Psoas muscle (tissue), 8 donors: ENCODE measurements around the gene TBC1D2B. TPM values are rescaled to one million over a fixed set of nuclear protein-coding genes. Genes with fewer than 3 reads are reported as not detected.
"Not testable (repeated sequence)": the region's sequence is repeated elsewhere in the genome, so short reads cannot be mapped to it uniquely, and the experiment has no call there.

Experiments used
- ATAC-seq, 4 donors: fragments of 200-7000 bp; cut with Tn5 transposase; one replicate each; pipeline ENCODE4 v1.9.1; 2020; ENCODE audit warnings: moderate library complexity in 3 of 4, mild to moderate bottlenecking in 2 of 4
- DNase-seq, 2 donors: peaks; one replicate each; pipeline ENCODE4 v3.0.0-alpha.2; 2020
- H3K27ac ChIP-seq: fragments of 200-600 bp; one replicate; pipeline ENCODE4 v1.8.0; 2022
- H3K27me3 ChIP-seq, 3 donors: fragments of 200-600 bp in 1 of 3; one replicate each; pipeline versions ENCODE4 v1.6.1 to v1.8.0; 2013 to 2022; ENCODE audit warnings: low read length in 2 of 3, mild to moderate bottlenecking in 2 of 3, moderate library complexity in 1 of 3; ENCODE audit not compliant: insufficient read depth in 3 of 3
- H3K36me3 ChIP-seq, 2 donors: fragments of 200-600 bp in 1 of 2; one replicate each; pipeline versions ENCODE4 v1.6.1 to v1.8.0; 2013 to 2022; ENCODE audit warnings: low read depth in 1 of 2, mild to moderate bottlenecking in 1 of 2, moderate library complexity in 1 of 2; ENCODE audit not compliant: insufficient read depth in 1 of 2
- H3K4me1 ChIP-seq: fragments of 200-600 bp; one replicate; pipeline ENCODE4 v1.8.0; 2022
- H3K4me3 ChIP-seq: fragments of 200-600 bp; one replicate; pipeline ENCODE4 v1.8.0; 2022; ENCODE audit warnings: mild to moderate bottlenecking
- H3K9me3 ChIP-seq: fragments of 200-600 bp; one replicate; pipeline ENCODE4 v1.8.0; 2022
- WGBS, 3 donors: extraction: QIAGEN DNeasy Blood & Tissue Kit; methylation state at CpG; one replicate each; pipeline versions ENCODE4 v1.1.6 to v1.1.7; 2013; 5-methylcytosine and 5-hydroxymethylcytosine counted together
- intact Hi-C, 2 donors: fragments of 100-400 bp; cut with DNase I; formaldehyde crosslinking; loops; one replicate each; pipeline versions ENCODE4 v1.11.0 to v1.14.2; 2022
- polyA plus RNA-seq, 3 donors: library from polyadenylated mRNA; stranded (reverse); fragments of 200-250 nt; gene quantifications; one replicate each; pipeline ENCODE4 v1.2.3, GENCODE V29; 2013
- total RNA-seq, 4 donors: library from RNA; stranded (reverse); fragmentation: NEBNext Ultra II Directional in 2 of 4; extraction: Animal tissue kit (Norgen Biotek cat#: 25700) in 2 of 4; gene quantifications; one replicate each; pipeline versions ENCODE4 v1.2.1 to v1.2.4, GENCODE V29; 2021 to 2023
- TF ChIP-seq, protein P1 (sequence below): fragments of 200-600 bp; IDR thresholded peaks from one replicate; pipeline ENCODE4 v1.8.0; 2022; ENCODE audit warnings: antibody characterized with exemption
- donor health status: healthy with polysubstance abuse.
- donor health status: DM: no; HTN: no; CAD: no; lungs with moderate emphysema.
- donor health status: Bipolar disorder and iron deficiency.
- donor health status: healthy.
- donor health status: DM: yes; HTN: yes; CAD: no.
- donor health status: DM: no; HTN: no; CAD: no.
- donor health status: DM: no; HTN: no; CAD: no.
- donor health status: DM: yes; HTN: yes; CAD: no.

The TBC1D2B gene
- total and polyA plus RNA-seq, 7 donors = 2.8 to 11.8 (median 6.8) TPM

DNA sequence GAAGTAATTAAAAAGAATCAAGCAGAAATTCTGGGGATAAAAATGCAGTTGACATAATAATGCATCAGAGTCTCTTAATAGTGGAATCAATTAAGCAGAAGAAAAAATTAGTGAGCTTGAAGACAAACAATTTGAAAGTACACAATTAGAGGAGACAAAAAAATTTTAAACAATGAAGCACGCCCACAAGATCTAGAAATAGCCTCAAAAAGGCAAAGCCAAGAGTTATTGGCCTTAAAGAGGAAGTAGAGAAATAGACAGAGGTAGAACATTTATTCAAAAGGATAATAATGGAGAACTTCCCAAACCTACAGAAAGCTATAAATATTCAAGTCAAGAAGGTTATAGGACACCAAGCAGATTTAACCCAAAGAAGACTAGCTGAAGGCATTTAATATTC lies 113.3 kb downstream of the TBC1D2B start:
- Histone ChIP-seq H3K36me3 (no peaks in the 10 kb centered on the region), H3K9me3 (no peaks in the 10 kb centered on the region), H3K4me1 (no peaks in the 10 kb centered on the region), H3K27ac (no peak overlapping the region), H3K4me3 (no peak overlapping the region), H3K27me3 (no peaks in the 10 kb centered on the region)
- no peak for DNase-seq
- intact Hi-C loops = loop anchor here in 1 of 2 donors (10.0 kb wide), 1 partner anchor 281 kb away; no protein-coding TSS in a partner anchor
- TF ChIP-seq, protein P1, sequence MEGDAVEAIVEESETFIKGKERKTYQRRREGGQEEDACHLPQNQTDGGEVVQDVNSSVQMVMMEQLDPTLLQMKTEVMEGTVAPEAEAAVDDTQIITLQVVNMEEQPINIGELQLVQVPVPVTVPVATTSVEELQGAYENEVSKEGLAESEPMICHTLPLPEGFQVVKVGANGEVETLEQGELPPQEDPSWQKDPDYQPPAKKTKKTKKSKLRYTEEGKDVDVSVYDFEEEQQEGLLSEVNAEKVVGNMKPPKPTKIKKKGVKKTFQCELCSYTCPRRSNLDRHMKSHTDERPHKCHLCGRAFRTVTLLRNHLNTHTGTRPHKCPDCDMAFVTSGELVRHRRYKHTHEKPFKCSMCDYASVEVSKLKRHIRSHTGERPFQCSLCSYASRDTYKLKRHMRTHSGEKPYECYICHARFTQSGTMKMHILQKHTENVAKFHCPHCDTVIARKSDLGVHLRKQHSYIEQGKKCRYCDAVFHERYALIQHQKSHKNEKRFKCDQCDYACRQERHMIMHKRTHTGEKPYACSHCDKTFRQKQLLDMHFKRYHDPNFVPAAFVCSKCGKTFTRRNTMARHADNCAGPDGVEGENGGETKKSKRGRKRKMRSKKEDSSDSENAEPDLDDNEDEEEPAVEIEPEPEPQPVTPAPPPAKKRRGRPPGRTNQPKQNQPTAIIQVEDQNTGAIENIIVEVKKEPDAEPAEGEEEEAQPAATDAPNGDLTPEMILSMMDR = no peak
- WGBS, 3 donors = 75 to 88% (median 81%) methylated on average over 1 of the region's 1 CpG
- no peak for ATAC-seq

DNA sequence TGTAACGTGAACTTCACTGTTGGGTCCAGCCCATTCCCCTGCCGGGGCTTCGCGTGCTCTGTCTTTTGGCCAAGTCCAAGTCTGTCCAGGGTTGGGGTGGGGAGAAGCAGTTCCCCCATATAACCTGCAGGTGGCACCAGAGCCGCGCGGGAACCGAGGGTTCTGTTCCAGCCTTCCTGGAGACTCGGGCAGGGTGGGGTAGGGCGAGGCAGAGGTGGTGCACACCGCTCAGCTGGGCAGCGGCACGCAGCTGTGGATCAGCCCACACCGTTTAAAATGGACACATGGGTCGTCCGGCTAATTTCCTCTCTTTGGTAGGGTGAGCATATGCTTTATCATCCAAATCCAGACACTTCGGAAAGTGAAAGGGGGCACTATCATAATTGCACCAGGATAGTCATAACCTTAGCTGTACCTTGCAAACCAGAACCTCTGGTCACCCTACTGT lies 118.1 kb downstream of the TBC1D2B start:
- Histone ChIP-seq H3K27ac (no peak overlapping the region), H3K27me3 (no peaks in the 10 kb centered on the region), H3K4me3 (peak overlapping the region; percentile 44), H3K9me3 (no peaks in the 10 kb centered on the region), H3K4me1 (no peaks in the 10 kb centered on the region), H3K36me3 (no peaks in the 10 kb centered on the region)
- intact Hi-C loops = loop anchor here in 1 of 2 donors (1.0 to 5.0 kb wide), 2 partner anchors 149 to 283 kb away; no protein-coding TSS in a partner anchor
- TF ChIP-seq, protein P1 = peak; percentile 94
- peak; percentile 99 for ATAC-seq
- WGBS, 3 donors = 2 to 6% (median 2%) methylated on average over 16 to 17 of the region's 17 CpGs
- DNase-seq = peak; percentile 77 to 89

DNA sequence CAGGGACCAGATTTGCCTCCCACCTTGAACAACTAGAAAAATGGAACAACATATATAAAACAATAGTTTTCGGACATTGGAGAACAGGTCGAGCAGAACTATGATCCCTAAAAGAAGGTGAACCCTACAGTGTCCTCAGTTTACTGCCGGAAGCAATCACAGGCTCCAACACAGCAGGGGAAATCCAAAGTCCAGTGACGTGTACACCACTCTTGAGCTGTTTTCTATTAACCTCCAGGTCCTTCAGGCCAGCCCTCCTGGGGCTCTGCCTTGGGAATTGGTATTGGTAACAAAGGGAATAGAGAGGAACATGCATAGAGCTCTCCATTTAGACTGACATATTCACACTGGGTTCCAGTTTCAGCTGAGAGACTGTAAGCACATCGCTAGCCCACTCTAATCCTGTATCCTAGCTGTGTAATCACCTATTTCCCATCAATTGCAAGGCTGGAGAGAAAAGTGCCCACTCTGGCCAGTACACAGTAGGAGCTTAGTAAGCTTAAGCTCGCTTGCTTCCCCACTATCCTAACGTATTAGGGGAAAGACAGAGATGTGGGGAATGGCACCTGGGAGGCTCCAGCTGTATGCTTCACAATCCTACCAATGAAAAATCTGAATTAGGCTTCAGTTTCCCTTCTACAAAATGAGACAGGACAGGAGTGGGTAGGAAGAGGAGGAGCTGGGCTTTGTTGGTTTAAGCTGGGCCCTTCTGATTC lies 118.6 kb downstream of the TBC1D2B start:
- intact Hi-C loops = loop anchor here in 1 of 2 donors (1.0 to 5.0 kb wide), 2 partner anchors 149 to 283 kb away; no protein-coding TSS in a partner anchor

DNA sequence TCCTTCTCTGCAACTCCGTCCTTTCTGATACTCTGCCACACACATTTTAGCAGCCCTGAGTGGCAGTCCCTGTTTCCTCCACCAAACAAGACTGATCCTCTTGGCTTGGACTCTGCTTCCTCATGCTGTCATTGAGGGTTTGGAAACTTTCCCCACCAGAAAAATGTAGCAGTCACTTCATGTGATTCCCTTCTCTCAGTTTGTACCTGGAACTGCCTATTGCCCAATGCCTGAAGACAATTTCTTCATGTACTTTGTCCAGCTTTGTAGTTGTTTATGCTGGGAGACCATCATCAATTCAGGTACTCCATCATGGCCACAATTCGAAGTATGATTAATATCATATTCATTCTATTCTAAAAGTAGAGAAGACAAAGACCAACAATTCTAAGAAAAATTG lies 119.5 kb downstream of the TBC1D2B start:
- WGBS, 3 donors = 91 to 94% (median 94%) methylated on average over 2 of the region's 2 CpGs

More for the DNA sequence above, 118.6 kb downstream of the TBC1D2B start:
- H3K36me3 ChIP-seq, H3K4me1 ChIP-seq, H3K9me3 ChIP-seq, DNase-seq, H3K27ac ChIP-seq, H3K4me3 ChIP-seq, H3K27me3 ChIP-seq, ATAC-seq: not testable (repeated sequence)
- WGBS, 3 donors = 62 to 67% (median 64%) methylated on average over 7 of the region's 7 CpGs

DNA sequence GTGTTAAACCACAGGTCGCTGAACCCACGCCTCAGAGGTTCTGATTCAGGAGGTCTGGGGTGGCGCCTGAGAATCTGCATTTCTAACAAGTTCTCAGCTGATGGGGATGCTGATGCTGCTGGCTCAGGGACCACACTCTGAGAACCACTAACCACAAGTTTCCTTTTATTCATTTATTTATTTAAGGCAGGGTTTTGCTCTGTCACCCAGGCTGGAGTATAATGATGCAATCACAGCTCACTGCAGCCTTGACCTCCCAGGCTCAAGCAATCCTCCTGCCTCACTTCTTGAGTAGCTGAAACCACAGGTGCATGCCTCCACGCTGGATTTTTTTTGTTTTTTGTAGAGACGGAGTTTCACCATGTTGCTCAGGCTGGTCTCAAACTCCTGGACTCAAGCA lies 123.6 kb downstream of the TBC1D2B start:
- H3K36me3 ChIP-seq, H3K27ac ChIP-seq, H3K9me3 ChIP-seq, ATAC-seq, H3K27me3 ChIP-seq, DNase-seq, H3K4me3 ChIP-seq, intact Hi-C loops, H3K4me1 ChIP-seq: not testable (repeated sequence)
- 61 to 70% (median 68%) methylated on average over 5 of the region's 5 CpGs for WGBS, 3 donors

More for the DNA sequence above, 119.5 kb downstream of the TBC1D2B start:
- H3K36me3 ChIP-seq, H3K27me3 ChIP-seq, DNase-seq, H3K4me1 ChIP-seq, ATAC-seq, H3K27ac ChIP-seq, H3K9me3 ChIP-seq, H3K4me3 ChIP-seq: not testable (repeated sequence)
- intact Hi-C loops = loop anchor here in 1 of 2 donors (5.0 kb wide), 1 partner anchor 284 kb away; no protein-coding TSS in a partner anchor

DNA sequence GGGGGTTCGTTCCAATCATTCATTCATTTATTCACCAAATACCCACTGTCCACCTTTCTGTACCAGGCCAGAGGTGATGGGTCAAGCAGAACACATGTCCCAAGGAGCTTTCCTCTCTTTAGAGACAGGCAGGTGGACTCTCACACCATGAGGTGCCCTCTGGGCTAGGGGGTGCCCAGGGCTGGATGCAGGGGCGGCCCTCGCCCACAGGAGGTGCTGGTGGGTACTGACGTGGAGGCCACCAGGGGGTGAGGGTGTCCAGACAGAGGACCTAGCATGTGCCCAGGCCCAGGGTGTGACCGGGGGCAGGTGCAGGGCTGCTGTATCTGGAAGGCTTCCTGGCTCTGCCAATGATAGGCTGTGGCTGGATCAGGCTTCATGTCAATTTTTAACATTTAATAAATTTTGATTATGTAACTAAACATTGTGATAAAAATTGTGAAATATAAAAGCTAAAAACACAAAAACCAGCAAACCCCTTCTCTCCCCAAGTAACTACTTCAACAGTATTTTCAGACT lies 124.5 kb downstream of the TBC1D2B start:
- H3K36me3 ChIP-seq, H3K27me3 ChIP-seq, H3K4me1 ChIP-seq, H3K9me3 ChIP-seq, ATAC-seq, H3K4me3 ChIP-seq, intact Hi-C loops, H3K27ac ChIP-seq, DNase-seq: not testable (repeated sequence)
- 87 to 94% (median 94%) methylated on average over 3 to 4 of the region's 5 CpGs for WGBS, 3 donors

DNA sequence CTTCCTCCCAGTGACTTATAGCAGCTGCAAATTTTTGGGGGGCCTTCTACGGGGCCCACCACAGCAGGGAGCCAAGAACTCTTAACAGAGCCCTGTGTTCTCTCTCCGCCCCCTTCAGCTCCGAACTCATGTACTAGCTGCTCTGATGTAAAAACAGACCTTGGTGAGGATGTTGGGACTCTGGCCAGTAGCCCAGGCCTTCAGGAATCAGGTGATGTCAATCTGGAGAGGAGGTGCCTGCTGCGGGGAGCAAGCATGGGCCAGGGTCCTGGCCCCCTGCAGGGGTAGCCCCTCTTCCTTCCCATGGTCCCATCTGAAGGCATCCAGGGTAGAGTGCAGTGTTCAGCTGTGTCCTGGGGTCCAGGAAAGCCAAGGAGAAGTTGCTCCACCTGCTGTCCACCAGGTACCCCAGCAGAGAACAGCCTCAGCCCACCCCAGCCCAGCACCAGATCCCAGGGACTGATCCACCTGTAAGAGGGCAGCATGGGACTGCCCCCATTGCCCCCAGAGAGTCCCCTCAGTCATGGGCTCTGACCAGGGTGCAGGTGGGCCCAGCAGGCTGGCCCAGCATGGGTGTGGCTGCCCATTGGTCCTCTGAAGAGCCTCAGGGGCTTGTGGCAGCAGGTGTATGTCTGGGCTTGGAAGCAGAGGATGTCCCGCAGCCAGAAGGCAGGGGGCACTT lies 126.3 kb downstream of the TBC1D2B start:
- H3K27me3 ChIP-seq, H3K4me3 ChIP-seq, H3K9me3 ChIP-seq, H3K27ac ChIP-seq, intact Hi-C loops, H3K36me3 ChIP-seq, H3K4me1 ChIP-seq, ATAC-seq, DNase-seq: not testable (repeated sequence)
- WGBS, 3 donors = 89 to 94% (median 90%) methylated on average over 4 of the region's 5 CpGs

DNA sequence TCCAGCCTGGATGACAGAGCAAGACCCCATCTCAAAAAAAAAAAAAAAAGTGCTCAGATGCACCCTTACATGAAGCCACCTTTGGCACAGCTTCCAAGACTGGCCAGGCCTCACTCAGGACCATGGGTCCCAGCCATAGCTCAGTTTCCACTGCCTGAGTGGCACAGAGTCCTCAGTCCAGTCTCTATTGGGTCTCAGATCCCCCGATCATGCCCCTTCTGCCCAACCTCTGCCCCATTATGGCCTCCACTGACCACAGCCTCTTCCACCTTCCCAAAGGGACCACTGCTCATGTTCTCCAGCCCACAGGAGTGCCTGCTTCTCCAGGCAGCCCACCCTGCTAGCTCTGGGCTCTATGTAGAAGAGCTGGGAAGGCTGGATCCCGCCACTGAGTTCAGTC lies 127.0 kb downstream of the TBC1D2B start:
- intact Hi-C loops, ATAC-seq: not testable (repeated sequence)
- 90 to 98% (median 94%) methylated on average over 1 of the region's 2 CpGs for WGBS, 3 donors

More for the DNA sequence above, 127.0 kb downstream of the TBC1D2B start:
- H3K27me3 ChIP-seq, H3K4me3 ChIP-seq, H3K4me1 ChIP-seq, DNase-seq, H3K9me3 ChIP-seq, H3K36me3 ChIP-seq, H3K27ac ChIP-seq: not testable (repeated sequence)
